Measurements from ENCODE around the gene PDZRN4. TPM values are rescaled to one million over a fixed set of nuclear protein-coding genes. Genes with fewer than 3 reads are reported as not detected.

PDZRN4 gene
- total and polyA plus RNA-seq, 2 of the 4 experiments (the other 2 are of a cell fraction), result not detected

- dilution Hi-C loops (cut with HindIII; ENCODE audit: low sequenced_read_pairs, unreplicated experiment) (no loop called here), in situ Hi-C loops (cut with MboI; ENCODE audit: low sequenced_read_pairs) (no loop called here), intact Hi-C loops (cut with micrococcal nuclease) (no loop called here)
- no peak overlapping the region for H2AK9ac ChIP-seq (replicated peaks; ENCODE audit: low read depth, low read length, poor library complexity)
- no peak overlapping the region for H2AK5ac ChIP-seq (ENCODE audit: low read depth, low read length)
- no peaks in the 10 kb centered on the region for H3K4me1 ChIP-seq (ENCODE audit: control insufficient read depth, insufficient read depth, low read length)
- TF ChIP-seq NFE2L2 (IDR thresholded peaks at IDR 0.05; ENCODE audit: low read depth, low read length), result no peak
- no peak for TF ChIP-seq RAD21 (IDR thresholded peaks at IDR 0.05; ENCODE audit: low read length)
- no peak for TF ChIP-seq BHLHE40 (IDR thresholded peaks at IDR 0.05; ENCODE audit: low read depth, low read length)
- TF ChIP-seq MAFK (IDR thresholded peaks at IDR 0.05; ENCODE audit: low read depth, low read length), result no peak
- TF ChIP-seq POLR2A (IDR thresholded peaks at IDR 0.05; ENCODE audit: low read depth, low read length), result no peak
- no peak for TF ChIP-seq RCOR1 (IDR thresholded peaks at IDR 0.05; ENCODE audit: insufficient replicate concordance, low read length)
- TF ChIP-seq CEBPB (IDR thresholded peaks at IDR 0.05; ENCODE audit: low read depth, low read length), result no peak
- no peak for TF ChIP-seq CHD1 (IDR thresholded peaks at IDR 0.05; ENCODE audit: low read depth, low read length)
- no peak for ATAC-seq (ENCODE audit: low read depth)
- H3K36me3 ChIP-seq (ENCODE audit: control insufficient read depth, insufficient read depth, low read length), result no peaks in the 10 kb centered on the region
- H3K23ac ChIP-seq (ENCODE audit: low read depth, low read length), result no peak overlapping the region
- no peak overlapping the region for H2BK120ac ChIP-seq (ENCODE audit: low read depth, low read length)
- H4K20me1 ChIP-seq (ENCODE audit: insufficient read depth, low read length), result no peaks in the 10 kb centered on the region
- H4K8ac ChIP-seq (ENCODE audit: low read depth in 2 of 2, low read length in 2 of 2), result no peak overlapping the region
- H3K9me3 ChIP-seq (ENCODE audit: control insufficient read depth, insufficient read depth, low read length), result no peaks in the 10 kb centered on the region
- no peak overlapping the region for H3K27ac ChIP-seq (ENCODE audit: insufficient read depth, low read length)
- H3K4ac ChIP-seq (ENCODE audit: low read depth, low read length), result no peak overlapping the region
- H3K9ac ChIP-seq (ENCODE audit: low read depth, low read length), result no peak overlapping the region
- no peak overlapping the region for H3K4me2 ChIP-seq (ENCODE audit: low read depth, low read length)
- WGBS, 2 experiments (ENCODE audit: extremely low coverage in 2 of 2, insufficient read length in 1 of 2), result no CpG with 5 or more reads among the region's 3 CpGs
- no peak overlapping the region for H2BK20ac ChIP-seq (ENCODE audit: low read depth, low read length)
- no peaks in the 10 kb centered on the region; the same call in 1 of the 2 replicates for H3K9me1 ChIP-seq (ENCODE audit: insufficient read depth, low read length)
- H3K27me3 ChIP-seq (ENCODE audit: control insufficient read depth, insufficient read depth, low read length), result peaks cover 1% of the 10 kb centered on the region
- H4K5ac ChIP-seq (ENCODE audit: low read depth, low read length), result no peak overlapping the region
- H2BK5ac ChIP-seq (ENCODE audit: low read depth, low read length, poor library complexity, severe bottlenecking), result no peak overlapping the region
- no peak overlapping the region for H3K4me3 ChIP-seq (ENCODE audit: insufficient read depth, low read depth, low read length)
- H2AFZ ChIP-seq (replicated peaks; ENCODE audit: low read length, poor library complexity), result no peak overlapping the region
- H3K56ac ChIP-seq (ENCODE audit: extremely low read depth, insufficient read depth, low read length), result no peak overlapping the region
- H3K18ac ChIP-seq (ENCODE audit: low read depth, low read length), result no peak overlapping the region
- no peak overlapping the region for H2BK15ac ChIP-seq (ENCODE audit: low read depth, low read length)
- H3K79me1 ChIP-seq (ENCODE audit: low read depth in 1 of 2, low read length in 2 of 2), result no peaks in the 10 kb centered on the region
- no peak for DNase-seq
- H4K91ac ChIP-seq (ENCODE audit: insufficient read depth, low read depth, low read length), result no peak overlapping the region
- H3K14ac ChIP-seq (replicated peaks; ENCODE audit: low read depth, low read length), result no peak overlapping the region
- CTCF ChIA-PET, result interaction anchor here (0.5 kb wide), 1 partner anchor 260 kb away, joined by 3 read pairs; no protein-coding TSS in a partner anchor
- POLR2A ChIA-PET (ENCODE audit: unreplicated experiment), result no interaction called here
- BruUV-seq (replicated peaks), result no TSS peak
Observed at GRCh38 chr12:41515953-41516352, 327.8 kb downstream of the PDZRN4 start.

All from IMR-90 (cell line).